Measurements from ENCODE around the gene NCAM1. TPM values are rescaled to one million over a fixed set of nuclear protein-coding genes. Genes with fewer than 3 reads are reported as not detected.

NCAM1 gene
- total RNA-seq, 1 experiment from 2014 or later, result not detected

DNA sequence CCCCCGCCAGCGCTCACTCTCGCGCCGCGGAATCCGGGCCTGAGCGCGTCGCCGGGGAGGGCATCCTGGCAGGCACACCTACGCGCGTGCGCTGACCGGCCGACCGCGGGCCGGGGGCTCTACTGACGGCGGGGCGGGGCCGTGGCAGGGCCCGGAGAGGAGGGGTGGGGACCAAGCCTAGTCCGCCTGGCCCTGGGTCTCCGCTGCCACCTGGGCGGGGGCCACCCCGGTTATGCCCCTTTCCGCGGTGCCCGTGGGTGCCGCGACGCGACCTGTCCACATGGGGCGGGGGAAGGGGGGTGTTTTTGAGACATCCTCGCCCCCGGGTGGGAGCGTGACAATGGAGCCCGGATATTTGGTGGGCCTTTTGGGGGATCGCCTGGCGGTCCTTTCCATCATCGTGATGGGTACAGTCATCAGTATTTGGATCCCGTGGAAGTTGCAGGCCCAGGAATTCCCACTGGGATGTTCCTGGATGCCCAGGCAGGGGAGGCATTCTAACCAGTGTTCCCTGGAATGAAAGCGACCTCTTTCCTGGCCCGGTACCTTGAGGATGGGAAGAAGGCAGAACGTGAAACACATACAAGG lies 2.2 kb downstream of the NCAM1 start:
- Histone ChIP-seq H4K20me1 (ENCODE audit: low read length) (no peaks in the 10 kb centered on the region), H3K9me2 (replicated peaks; ENCODE audit: low read length) (no peaks in the 10 kb centered on the region), H3K4me2 (ENCODE audit: low read length) (no peak overlapping the region), H3K4me3 (ENCODE audit: low read length) (no peak overlapping the region), H3K9ac (ENCODE audit: low read length) (no peak overlapping the region), H3K9me3 (ENCODE audit: low read length) (no peaks in the 10 kb centered on the region), H3K4me1 (ENCODE audit: insufficient read depth, low read length) (0 out of 2 replicates have a peak, but pooled peaks cover 11% of the 10 kb centered on the region), H3K79me2 (ENCODE audit: low read length) (no peaks in the 10 kb centered on the region), H3F3A (ENCODE audit: low read length, unreplicated experiment) (no peaks in the 10 kb centered on the region), H2AFZ (ENCODE audit: low read length) (no peak overlapping the region), H3K36me3 (ENCODE audit: low read depth, low read length) (no peaks in the 10 kb centered on the region), H3K27me3 (ENCODE audit: low read length) (peaks cover 82% of the 10 kb centered on the region), H3K27ac (ENCODE audit: low read length) (no peak overlapping the region)
- TF ChIP-seq EZH2 (IDR thresholded peaks at IDR 0.05; ENCODE audit: low read length, unreplicated experiment) (no peak), EZH2phosphoT487 (IDR thresholded peaks at IDR 0.05; ENCODE audit: borderline replicate concordance, low read length) (no peak)
- TF ChIP-seq, protein P1, sequence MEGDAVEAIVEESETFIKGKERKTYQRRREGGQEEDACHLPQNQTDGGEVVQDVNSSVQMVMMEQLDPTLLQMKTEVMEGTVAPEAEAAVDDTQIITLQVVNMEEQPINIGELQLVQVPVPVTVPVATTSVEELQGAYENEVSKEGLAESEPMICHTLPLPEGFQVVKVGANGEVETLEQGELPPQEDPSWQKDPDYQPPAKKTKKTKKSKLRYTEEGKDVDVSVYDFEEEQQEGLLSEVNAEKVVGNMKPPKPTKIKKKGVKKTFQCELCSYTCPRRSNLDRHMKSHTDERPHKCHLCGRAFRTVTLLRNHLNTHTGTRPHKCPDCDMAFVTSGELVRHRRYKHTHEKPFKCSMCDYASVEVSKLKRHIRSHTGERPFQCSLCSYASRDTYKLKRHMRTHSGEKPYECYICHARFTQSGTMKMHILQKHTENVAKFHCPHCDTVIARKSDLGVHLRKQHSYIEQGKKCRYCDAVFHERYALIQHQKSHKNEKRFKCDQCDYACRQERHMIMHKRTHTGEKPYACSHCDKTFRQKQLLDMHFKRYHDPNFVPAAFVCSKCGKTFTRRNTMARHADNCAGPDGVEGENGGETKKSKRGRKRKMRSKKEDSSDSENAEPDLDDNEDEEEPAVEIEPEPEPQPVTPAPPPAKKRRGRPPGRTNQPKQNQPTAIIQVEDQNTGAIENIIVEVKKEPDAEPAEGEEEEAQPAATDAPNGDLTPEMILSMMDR (conservative IDR thresholded peaks at IDR 0.05; ENCODE audit: low read depth, low read length), result no peak
- ATAC-seq, result no peak
- CTCF ChIA-PET, result no interaction called here
- no peak for DNase-seq
- POLR2A ChIA-PET (ENCODE audit: unreplicated experiment), result interaction anchor here (0.6 kb wide), 1 partner anchor 176 kb away, joined by 4 read pairs; no protein-coding TSS in a partner anchor
- intact Hi-C loops (cut with micrococcal nuclease), result no loop called here
- BruUV-seq (replicated peaks), result no TSS peak

DNA sequence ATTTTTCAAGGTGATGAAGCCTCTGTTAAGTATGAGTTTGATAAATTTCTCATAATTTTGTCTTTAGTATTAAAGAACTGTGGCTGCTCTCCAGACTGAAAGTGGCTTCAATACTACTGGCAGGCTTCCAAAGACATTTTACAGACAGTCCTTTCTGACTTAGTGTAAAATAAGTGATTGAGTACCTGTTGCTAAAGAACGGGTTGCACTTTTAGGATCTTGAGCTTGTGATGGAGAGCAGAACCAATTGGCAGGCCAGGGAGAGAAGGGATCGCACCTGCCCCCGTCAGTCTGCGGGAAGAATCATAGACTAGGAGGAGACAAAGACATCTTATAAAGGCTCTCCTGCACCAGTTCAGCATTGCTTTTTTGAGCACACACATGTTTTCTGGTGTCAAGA lies 4.4 kb downstream of the NCAM1 start:
- Histone ChIP-seq H3K4me2 (ENCODE audit: low read length) (no peak overlapping the region), H3K27me3 (ENCODE audit: low read length) (peaks cover 80% of the 10 kb centered on the region), H3K79me2 (ENCODE audit: low read length) (no peaks in the 10 kb centered on the region), H3K9ac (ENCODE audit: low read length) (no peak overlapping the region), H3K9me2 (replicated peaks; ENCODE audit: low read length) (no peaks in the 10 kb centered on the region), H3K36me3 (ENCODE audit: low read depth, low read length) (no peaks in the 10 kb centered on the region), H3K4me1 (ENCODE audit: insufficient read depth, low read length) (0 out of 2 replicates have a peak, but pooled peaks cover 11% of the 10 kb centered on the region), H3K4me3 (ENCODE audit: low read length) (no peak overlapping the region), H2AFZ (ENCODE audit: low read length) (no peak overlapping the region), H3K27ac (ENCODE audit: low read length) (no peak overlapping the region), H3K9me3 (ENCODE audit: low read length) (no peaks in the 10 kb centered on the region), H3F3A (ENCODE audit: low read length, unreplicated experiment) (no peaks in the 10 kb centered on the region), H4K20me1 (ENCODE audit: low read length) (no peaks in the 10 kb centered on the region)
- TF ChIP-seq EZH2phosphoT487 (IDR thresholded peaks at IDR 0.05; ENCODE audit: borderline replicate concordance, low read length), result no peak
- TF ChIP-seq, protein P1 (conservative IDR thresholded peaks at IDR 0.05; ENCODE audit: low read depth, low read length), result no peak
- no peak for TF ChIP-seq EZH2 (IDR thresholded peaks at IDR 0.05; ENCODE audit: low read length, unreplicated experiment)
- POLR2A ChIA-PET (ENCODE audit: unreplicated experiment), result no interaction called here
- BruUV-seq (replicated peaks), result no TSS peak
- no peak for DNase-seq
- no peak for ATAC-seq
- intact Hi-C loops (cut with micrococcal nuclease), result no loop called here
- CTCF ChIA-PET, result no interaction called here

DNA sequence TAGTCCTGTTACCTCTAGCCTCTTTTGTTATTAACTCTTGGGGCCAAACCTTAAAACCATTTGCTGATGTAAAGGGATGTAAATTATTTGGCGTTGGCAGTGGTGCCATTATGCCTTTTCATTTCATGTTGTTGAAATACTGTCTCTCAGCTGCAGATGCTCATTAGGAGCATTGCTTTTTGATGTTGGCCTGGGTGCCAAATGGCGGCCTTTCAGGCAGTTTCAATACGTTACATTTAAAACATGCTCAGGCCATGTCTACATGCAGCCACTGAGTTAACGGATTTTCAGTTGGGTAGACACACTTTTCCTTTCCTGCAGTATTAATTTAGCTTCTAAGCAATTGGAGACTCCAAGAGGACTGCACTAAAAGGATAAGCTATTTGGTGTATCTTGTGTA lies 5.3 kb downstream of the NCAM1 start:
- no TSS peak for BruUV-seq (replicated peaks)
- TF ChIP-seq EZH2 (IDR thresholded peaks at IDR 0.05; ENCODE audit: low read length, unreplicated experiment), result no peak
- TF ChIP-seq, protein P1 (conservative IDR thresholded peaks at IDR 0.05; ENCODE audit: low read depth, low read length), result no peak
- no peak for TF ChIP-seq EZH2phosphoT487 (IDR thresholded peaks at IDR 0.05; ENCODE audit: borderline replicate concordance, low read length)
- Histone ChIP-seq H3K4me1 (ENCODE audit: insufficient read depth, low read length) (0 out of 2 replicates have a peak, but pooled peaks cover 8% of the 10 kb centered on the region), H3K27me3 (ENCODE audit: low read length) (peaks cover 80% of the 10 kb centered on the region), H3F3A (ENCODE audit: low read length, unreplicated experiment) (no peaks in the 10 kb centered on the region), H3K9me3 (ENCODE audit: low read length) (no peaks in the 10 kb centered on the region), H3K36me3 (ENCODE audit: low read depth, low read length) (no peaks in the 10 kb centered on the region), H3K9ac (ENCODE audit: low read length) (no peak overlapping the region), H4K20me1 (ENCODE audit: low read length) (no peaks in the 10 kb centered on the region), H3K9me2 (replicated peaks; ENCODE audit: low read length) (no peaks in the 10 kb centered on the region), H3K27ac (ENCODE audit: low read length) (no peak overlapping the region), H3K79me2 (ENCODE audit: low read length) (no peaks in the 10 kb centered on the region), H3K4me3 (ENCODE audit: low read length) (no peak overlapping the region), H2AFZ (ENCODE audit: low read length) (no peak overlapping the region), H3K4me2 (ENCODE audit: low read length) (no peak overlapping the region)
- intact Hi-C loops (cut with micrococcal nuclease), result no loop called here
- ATAC-seq, result no peak
- no peak for DNase-seq
- POLR2A ChIA-PET (ENCODE audit: unreplicated experiment), result no interaction called here
- CTCF ChIA-PET, result no interaction called here

All from PC-3 (cell line).